HG03196 (cell line): ENCODE measurements around the gene IQSEC1.

Experiments
- ATAC-seq: cut with Tn5 transposase; IDR thresholded peaks from one replicate; pipeline ENCODE4 v1.9.1; 2021; ENCODE audit not compliant: unreplicated experiment

IQSEC1 gene

DNA sequence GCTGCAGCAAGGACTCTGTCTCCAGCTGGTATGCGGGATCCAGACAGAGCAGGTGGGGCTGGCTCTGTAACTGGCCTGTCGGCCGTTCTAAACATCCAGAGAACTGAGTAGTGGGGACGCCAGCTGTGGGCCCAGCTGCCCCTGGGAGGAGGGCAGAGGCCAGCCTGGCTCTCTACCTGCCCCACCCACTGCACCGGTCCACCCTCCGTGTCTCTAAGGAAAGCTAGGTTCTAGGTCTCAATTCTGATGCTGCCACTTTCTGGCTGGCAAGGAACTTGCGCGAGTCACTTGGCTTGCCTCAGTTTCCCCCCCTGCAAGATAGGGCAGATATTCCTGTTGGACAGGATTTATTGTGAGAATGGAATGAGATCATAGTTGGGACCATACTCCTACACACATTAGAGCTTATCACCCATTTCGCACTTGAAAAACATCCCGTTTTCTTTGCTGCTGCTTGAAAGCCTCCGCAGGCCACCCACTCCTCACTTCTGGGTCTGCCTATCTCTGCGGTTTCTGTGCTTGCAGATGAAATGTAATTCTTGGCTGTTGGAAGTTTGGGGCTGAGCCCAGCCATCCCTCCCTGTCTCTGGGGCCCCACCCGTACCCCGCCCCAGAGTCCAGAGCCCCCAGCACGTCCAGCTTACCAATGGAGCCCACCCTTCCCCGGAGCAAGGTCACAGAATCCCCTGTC is 65.8 kb downstream of the IQSEC1 start:
- no peak for ATAC-seq

DNA sequence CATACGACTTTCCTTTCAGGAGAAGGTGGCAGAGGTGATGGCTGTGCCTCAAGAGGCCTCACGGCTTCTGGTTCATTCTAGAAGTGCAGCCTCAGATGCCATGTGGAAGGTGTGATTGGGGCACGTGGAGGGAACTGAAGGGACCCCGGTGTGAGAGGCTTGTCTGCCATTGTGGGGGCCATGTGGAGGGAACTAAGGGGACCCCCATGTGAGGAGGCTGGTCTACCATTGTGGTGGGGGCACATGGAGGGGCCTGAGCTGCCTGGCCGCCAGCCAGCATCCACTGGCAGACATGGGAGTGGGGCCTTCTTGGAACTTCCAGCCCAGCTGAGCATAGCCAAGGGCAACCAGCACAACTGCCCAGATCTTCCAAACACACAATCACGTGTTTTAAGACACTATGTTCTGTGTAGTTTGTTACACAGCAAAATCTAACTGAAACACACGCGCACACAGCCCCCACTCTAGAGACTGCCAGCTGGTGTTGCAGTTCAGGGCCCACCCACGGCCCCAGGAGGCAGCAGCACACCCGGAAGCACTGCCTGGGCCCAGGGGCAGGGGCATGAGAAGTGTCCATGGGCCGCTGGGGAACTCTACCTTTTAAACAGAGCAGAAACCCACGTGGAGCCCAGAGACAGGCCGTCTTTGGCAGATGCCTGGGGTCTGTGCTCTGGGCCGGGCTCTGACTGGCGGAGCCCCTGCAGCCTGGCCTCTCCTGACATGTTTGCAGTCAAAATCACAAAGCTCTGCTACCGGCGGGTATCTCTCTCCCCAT is 66.8 kb downstream of the IQSEC1 start:
- ATAC-seq: no peak

DNA sequence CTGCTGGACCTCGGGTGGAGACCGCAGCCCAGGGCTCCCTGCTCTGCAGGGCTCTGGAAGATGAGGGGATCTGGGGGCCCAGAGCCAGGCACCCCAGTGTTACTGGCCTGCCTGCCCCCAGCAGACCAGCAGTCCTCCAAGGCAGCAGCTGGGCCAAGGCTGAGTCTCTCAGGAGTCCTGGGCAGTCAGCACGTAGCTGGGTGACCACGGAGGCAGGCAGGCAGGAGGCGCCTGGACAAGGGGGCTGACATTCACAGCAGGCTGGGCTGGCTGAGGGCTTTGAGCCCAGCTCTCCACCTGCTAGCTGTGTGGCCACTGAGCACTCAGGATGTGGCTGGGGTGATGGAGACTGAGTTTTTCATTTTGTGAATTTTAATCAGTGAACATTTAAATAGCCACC is 67.9 kb downstream of the IQSEC1 start:
- ATAC-seq: no peak

DNA sequence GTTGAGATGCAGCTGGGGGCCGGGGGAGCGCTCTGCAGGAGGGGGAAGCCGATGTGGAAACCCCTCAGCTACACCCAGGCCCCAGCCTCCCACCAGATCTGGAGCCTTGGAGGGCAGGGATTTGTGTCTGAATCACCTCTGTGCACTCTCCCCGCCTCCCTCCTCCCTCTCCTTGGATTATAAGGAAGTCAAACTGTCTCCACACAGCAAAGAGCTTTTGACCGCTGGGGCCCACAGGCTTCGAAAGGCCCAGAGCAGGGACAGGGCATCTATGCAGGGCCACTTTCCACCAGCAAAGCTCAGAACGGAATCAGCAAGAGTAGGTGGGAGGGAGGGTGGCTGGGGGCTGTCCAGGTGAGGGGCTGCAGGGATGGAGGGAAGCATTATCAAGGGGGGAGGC is 68.9 kb downstream of the IQSEC1 start:
- no peak for ATAC-seq

DNA sequence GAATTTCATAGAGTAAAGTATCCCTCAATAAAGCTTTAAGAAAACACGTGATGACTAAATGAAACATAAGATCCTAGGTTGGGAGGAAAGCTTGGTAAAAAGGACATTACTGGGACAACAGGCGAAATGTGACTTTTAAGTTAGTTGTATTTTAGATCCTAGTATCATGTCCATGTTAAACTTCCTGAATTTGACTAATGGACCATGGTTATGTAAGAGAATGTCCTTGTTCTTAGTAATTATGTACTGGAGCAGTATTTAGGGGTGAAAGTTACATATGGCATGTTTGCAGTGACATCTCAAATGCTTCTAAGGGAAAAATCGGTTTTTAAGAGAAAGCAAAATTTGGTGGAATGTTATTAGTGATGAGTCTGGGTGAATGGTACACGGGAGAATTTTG is 69.6 kb downstream of the IQSEC1 start:
- no peak for ATAC-seq

DNA sequence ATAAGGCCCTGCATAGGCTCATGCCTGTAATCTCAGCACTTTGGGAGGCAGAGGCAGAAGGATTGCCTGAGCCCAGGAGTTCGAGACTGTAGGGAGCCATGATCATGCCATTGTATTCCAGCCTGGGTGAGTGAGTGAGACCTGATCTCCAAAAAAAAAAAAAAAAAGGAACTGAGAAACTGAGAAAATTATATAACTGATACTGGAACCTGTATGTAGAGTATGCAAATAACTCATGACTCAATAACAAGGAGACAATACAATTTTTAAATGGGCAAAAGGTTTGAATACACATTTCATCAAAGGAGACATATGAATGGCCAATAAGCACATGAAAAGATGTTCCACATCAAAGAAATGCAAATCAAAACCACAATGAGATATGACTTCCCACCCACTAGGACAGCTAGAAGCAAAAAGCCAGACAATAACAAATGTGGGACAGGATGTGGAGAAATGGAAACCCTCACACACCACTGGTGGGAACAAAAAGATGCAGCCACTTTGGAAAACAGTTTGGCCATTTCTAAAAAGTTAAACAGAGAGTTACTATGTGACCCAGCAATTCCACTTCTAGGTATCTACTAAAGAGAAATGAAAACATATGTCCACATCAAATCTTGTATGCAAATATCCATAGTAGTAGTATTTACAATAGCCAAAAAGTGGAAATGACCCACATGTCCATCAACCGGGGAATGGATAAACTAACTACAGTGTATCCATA is 70.7 kb downstream of the IQSEC1 start:
- ATAC-seq: peak; percentile 57

DNA sequence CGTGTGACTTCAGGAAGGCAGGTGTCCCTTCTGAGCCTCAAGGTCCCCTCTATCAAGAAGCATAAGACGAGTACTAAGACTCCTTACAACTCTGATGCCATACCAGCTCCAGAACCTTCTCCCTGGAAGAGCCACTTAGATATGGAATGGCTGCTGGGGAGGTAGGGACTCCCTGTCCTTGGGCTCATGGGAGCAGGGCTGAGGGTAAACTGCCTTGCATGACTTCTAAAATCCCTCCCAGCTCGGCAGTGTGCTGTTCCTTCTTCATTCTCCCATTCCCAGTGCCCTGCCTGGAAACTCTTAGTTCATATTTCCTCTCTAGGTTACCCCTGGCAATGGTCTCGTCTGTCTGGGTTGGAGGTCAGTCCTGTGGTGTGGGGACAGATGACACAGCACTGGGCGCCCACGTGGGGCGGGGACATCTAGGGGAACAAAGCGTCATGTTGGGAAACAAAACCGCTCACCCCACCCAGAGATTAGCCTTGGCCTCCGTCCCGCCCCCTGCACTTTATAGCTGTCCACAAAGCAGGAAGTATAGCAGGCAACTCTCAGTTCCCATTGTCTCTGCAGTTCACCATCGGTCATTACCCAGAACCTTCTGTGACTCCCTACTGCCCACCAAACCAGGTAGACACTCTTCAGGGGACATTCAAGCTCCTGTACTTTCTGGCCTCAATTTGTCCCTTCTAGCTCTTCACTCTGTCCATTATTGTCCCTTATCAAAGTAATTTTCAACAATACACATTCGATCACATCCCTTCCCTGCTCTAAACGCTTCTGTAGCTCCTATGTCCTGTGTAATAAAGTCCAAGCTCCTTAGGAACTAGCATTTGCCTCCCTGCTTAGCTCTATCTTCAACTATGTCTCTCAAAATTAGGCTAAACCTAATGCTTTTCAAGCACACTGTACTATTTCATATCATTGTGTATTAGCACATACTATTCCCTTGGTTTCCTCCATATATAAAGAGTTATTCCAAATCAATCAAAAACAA is 73.8 kb downstream of the IQSEC1 start:
- ATAC-seq: peak; percentile 27

DNA sequence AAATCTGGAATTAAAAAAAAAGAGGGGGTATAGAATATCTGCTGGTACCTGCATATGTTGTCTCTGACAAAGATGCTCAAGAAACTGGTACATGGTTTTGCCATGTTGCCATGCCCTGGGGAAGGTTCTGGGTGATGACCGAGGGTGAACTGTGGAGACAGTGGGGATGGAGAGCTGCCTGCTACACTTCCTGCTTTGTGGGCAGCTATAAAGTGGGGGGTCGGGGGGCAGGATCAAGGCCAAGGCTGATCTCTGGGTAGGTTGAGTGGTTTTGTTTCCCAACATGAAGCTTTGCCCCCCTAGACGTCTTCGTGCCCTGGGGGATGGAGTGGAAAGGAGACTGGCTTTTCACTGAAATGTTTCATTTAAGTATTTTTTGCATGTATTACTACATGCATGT is 74.6 kb downstream of the IQSEC1 start:
- ATAC-seq: no peak

DNA sequence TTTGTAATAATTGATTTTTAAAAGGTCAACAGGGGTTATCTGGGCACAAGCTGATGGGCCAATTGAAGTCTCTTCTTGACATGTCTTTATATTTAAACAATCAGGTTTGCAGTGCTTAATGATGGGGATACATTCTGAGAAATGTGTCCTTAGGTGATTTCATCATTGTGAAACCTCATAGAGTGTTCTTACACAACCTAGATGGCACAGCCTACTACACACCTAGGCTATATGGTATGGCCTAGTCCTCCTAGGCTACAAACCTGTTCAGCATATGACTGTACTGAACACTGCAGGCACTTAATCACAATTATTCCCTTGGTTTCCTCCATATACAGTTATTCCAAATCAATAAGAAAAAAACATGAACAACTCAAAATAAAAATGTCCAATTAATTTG is 75.8 kb downstream of the IQSEC1 start:
- ATAC-seq: no peak

DNA sequence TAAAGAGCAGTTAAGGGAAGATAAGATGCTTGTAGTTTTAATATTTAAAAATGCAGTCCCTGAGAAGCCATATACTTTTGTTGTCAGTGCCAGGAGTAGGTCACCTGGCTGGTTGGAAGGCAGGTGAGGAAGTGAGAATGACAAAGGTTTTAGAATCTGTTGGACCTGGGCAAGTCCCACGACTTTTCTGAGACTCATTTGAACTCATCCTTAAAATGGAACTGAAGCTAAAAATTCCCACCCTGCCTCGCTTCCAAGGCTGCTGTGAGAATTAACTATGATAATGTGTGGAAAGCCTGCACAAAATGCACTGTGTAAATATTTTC is 77.1 kb downstream of the IQSEC1 start:
- ATAC-seq: no peak

DNA sequence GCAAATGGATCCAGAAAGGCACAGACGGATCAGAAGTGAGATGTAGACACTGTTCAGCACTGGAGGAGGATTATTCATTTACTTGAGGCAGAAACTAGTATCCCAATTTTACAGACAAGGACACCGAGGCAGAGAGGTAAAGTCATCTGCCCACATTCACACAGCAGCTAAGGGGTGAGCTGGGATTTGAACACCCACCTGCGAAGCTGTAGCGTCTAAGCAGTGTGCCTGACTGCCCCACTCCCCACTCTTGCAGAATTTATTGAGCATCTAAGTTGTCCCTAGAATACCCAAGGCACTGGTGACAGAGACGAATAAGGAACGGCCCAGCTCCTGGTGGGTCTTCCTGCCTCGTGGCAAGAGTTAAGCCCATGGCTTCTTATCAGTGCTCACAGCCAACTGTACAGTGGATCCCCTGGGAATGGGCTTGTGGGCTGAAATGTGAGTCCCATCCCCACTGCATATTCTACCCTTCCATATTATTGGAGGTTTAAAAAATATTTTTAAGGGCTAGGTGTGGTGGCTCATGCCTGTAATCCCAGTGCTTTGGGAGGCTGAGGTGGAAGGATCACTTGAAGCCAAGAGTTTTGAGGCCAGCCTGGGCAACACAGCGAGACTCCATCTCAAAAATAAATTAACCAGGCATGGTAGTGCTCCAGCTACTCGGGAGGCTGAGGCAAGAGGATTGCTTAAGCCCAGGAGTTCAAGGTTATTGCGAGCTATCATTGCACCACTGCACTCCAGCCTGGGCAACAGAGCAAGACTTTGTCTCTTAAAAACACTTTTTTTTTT is 77.6 kb downstream of the IQSEC1 start:
- no peak for ATAC-seq

DNA sequence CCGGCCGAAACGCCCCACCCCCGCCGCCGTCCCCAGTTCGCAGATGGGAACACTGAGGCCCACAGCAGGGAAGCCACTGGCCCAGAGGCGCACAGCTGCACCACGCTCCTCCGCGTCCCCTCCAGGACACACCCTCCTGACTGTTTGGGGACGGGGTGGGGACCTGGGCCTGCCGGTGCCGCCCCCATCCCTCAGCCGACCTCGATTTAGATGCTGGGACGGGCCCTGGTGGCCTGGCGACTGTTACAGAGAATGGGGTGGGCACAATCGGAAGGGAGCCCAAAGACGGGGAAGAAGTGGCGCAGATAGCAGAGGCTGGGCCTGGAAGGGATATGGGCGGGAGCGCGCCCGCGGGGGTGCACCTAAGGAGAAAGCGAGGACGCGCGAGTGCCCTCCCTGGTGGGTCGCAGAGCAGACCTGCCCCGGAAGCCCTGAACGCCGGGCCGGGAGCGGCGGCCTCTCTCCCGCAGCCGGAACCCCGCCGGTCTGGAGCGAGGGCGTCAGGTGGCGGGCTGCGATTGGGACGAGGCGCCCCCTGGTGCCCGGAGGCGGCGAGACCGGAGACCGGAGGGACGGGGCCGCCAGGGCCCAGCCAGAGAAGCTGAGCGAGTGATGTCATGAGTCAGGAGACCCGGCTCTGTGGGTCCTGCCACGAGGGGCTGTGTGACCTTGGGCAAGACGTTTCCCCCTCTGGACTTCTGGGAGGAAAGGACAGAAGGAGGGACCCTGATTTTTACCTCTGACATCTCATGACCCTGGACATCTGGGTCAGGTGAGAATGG is 78.4 kb downstream of the IQSEC1 start:
- peak; percentile 61 for ATAC-seq

DNA sequence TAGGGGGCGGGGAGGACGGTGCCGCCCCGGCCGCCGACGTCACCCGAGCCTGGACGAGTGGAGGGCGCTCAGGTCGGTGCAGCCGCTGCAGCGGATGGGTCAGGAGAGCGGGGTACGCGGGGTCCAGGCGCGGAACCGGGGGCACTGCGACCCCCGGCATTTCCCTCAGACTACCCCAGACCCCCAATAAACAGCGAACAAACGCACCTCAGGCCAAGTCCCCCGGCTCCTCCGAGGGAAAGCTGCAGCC is 78.9 kb downstream of the IQSEC1 start:
- no peak for ATAC-seq

DNA sequence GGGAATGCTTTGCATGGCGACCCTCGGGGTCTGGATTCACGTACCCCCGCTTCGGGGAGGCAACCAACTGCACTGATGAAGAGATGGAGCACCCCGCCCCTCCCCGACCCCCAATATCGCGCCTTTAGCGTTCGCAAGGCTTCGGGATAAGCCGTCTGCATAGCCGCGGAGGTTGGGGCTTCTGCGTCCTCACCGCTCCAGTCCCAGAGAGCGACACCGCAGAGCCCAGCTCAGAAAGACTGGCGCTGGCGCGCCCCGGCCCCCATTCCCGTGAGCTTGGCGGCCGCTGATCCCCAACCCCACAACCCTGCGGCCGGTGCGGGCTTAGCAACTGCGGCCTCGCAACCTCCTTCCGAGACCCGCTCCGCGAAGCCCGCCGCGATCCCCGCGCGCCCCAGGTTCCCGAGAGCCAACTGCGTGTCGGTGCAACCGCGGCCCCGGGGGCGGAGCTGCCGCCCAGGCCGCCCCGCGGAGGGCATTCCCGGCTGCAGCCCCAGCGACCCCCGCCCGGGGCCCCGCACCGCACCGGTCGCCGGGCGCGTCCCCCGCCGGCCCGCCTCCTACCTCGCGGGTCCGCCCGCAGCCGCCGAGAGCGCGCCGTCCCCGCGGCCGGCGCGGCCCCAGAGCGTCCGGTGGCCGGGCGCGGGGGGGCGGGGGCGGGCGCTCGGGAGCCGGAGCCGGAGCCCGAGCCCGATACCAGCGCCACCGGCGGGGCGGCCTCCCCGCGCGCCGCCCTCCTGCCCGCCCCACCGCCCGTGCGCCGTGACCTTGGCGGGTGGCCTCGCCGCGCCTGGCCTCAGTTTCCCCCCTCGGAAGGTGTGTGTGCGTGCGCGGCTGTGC is 79.5 kb downstream of the IQSEC1 start:
- no peak for ATAC-seq

DNA sequence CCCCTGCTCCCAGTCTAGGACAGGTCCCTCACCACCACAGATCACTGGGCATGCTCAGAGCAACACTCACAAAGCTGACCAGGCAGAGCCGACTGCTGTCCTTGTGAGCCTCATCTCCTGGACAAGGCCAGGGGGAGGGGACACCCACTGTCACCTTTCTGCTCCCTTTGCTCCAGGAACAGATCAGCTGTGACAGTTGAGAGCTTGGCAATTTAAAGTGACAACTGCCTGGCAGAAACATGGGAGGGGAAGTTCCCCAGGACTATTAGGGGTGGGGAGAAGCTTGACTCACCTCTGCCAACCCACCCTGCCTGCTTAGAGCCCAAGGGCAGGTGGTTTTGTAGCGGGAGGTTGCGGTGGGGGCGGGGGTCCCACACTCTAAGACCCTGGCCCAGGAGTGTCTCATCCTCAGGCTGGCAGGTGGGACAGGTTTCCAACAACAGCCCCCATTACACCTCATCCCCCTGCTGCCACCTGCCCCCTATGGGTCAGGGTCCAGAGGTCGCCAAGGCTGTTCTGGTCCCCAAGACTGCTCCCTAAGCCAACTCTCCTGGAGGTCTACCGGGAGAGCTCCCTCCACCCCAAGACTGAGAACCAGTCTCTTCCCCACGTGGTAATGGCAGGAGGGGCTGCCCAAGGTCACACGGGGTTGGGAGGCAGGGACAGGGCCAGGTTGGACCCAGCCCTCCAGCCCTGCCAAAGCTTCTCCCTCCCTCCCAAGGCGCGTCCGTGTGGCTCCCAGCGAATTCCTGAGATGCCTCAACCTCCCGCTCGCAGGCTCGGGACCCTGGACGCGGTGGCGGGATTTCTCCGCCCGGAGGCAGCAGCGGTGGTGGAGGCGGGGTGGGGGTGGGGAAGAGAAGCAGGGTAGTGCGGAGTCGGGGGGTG is 80.4 kb downstream of the IQSEC1 start:
- ATAC-seq: no peak

DNA sequence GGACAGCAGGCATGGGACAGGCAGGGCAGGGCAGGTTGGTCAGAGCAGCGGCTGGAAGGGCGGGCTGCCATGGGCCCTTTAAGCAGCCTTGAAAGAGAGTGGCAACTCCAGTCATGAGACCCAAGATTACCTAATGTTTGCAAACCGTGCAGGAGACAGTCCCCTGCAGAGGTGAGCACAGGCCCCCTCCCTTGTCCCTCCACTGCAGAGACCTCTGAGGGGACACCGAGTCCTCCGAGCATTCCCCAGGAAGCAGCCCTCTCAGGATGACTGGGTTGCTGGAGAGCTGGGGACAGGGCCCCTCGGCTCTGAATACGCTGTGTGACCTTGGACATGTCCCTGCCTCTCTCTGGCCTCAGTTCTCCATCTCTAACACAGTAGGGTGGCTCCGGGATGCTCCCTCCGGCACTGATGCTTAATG is 81.4 kb downstream of the IQSEC1 start:
- no peak for ATAC-seq

DNA sequence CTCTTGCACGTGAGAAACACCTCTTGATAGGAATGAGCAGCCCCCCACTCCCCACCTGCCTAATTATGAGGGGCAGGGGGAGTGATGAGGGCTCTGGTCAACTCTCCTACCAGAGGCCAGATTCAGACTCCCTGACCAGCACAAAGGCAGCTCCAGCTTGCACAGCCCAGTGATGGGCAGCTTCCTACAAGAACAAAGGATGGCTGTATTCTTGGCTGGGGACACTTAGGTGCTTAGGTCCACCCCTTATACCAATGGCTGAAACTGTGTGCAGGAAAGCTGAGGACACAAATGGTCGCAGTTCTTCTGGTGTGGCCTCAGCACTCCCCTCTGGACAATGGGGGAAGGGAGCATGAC is 81.8 kb downstream of the IQSEC1 start:
- no peak for ATAC-seq
